CD4-positive, CD25-positive, alpha-beta regulatory T cell (primary cell): Measurements from ENCODE around the gene CLCA2. TPM values are rescaled to one million over a fixed set of nuclear protein-coding genes. Genes with fewer than 3 reads are reported as not detected.

Experiments
- ATAC-seq, 2 donors: fragments of 150-1000 bp; cut with Tn5 transposase; one replicate each; pipeline ENCODE4 v1.10.0; 2021; ENCODE audit warnings: low read depth in 2 of 2, moderate number of reproducible peaks in 2 of 2, moderate library complexity in 1 of 2
- DNase-seq, 3 donors: peaks; one replicate each; pipeline versions ENCODE4 v3.0.0 to v3.0.0-alpha.2; 2012 to 2022; ENCODE audit warnings: mixed read lengths in 1 of 3
- H3K27ac ChIP-seq: one replicate; pipeline ENCODE4 v1.7.0; 2013; ENCODE audit warnings: mild to moderate bottlenecking, low read length; ENCODE audit not compliant: insufficient read depth, poor library complexity, severe bottlenecking
- H3K27me3 ChIP-seq: one replicate; pipeline ENCODE4 v1.7.0; 2013; ENCODE audit warnings: low read length; ENCODE audit not compliant: control insufficient read depth, insufficient read depth
- H3K36me3 ChIP-seq: one replicate; pipeline ENCODE4 v1.7.0; 2013; ENCODE audit warnings: mild to moderate bottlenecking, low read length, moderate library complexity; ENCODE audit not compliant: control insufficient read depth, insufficient read depth
- H3K4me1 ChIP-seq: 2 replicates; pipeline ENCODE4 v1.7.0; 2013; ENCODE audit warnings: mild to moderate bottlenecking, low read length; ENCODE audit not compliant: insufficient read depth, control insufficient read depth, poor library complexity, severe bottlenecking
- H3K4me3 ChIP-seq: one replicate; pipeline ENCODE4 v1.7.0; 2013; ENCODE audit warnings: low read depth, mild to moderate bottlenecking, low read length, moderate library complexity
- H3K9me3 ChIP-seq, 2 experiments: 1 replicate in 1 of 2; 2 replicates in 1 of 2; pipeline ENCODE4 v1.7.0; 2013; ENCODE audit warnings: low read length in 2 of 2, mild to moderate bottlenecking in 1 of 2, moderate library complexity in 1 of 2; ENCODE audit not compliant: control insufficient read depth in 2 of 2
- H3K27ac Mint-ChIP-seq, 3 donors: one replicate each; pipeline ENCODE4 v1.8.0; 2020 to 2022; ENCODE audit warnings: mild to moderate bottlenecking in 3 of 3, mixed read lengths in 3 of 3, moderate library complexity in 2 of 3
- H3K27me3 Mint-ChIP-seq: one replicate; pipeline ENCODE4 v1.8.0; 2022; ENCODE audit warnings: mild to moderate bottlenecking, mixed read lengths
- H3K36me3 Mint-ChIP-seq: one replicate; pipeline ENCODE4 v1.8.0; 2020; ENCODE audit warnings: mixed read lengths
- H3K4me1 Mint-ChIP-seq, 4 donors: one replicate each; pipeline ENCODE4 v1.8.0; 2020 to 2022; ENCODE audit warnings: mixed read lengths in 4 of 4, mild to moderate bottlenecking in 1 of 4
- H3K4me3 Mint-ChIP-seq, 4 donors: one replicate each; pipeline ENCODE4 v1.8.0; 2020 to 2022; ENCODE audit warnings: mild to moderate bottlenecking in 4 of 4, mixed read lengths in 4 of 4, moderate library complexity in 3 of 4
- H3K9me3 Mint-ChIP-seq, 7 donors: one replicate each; pipeline ENCODE4 v1.8.0; 2020 to 2022; ENCODE audit warnings: mixed read lengths in 7 of 7, mild to moderate bottlenecking in 3 of 7, moderate library complexity in 2 of 7
- polyA plus RNA-seq, 4 donors: library from polyadenylated mRNA; unstranded; fragments of 300-500 nt; fragmentation: Illumina TruSeq; gene quantifications; one replicate each; pipeline ENCODE4 v1.2.3, GENCODE V29; 2021
- total RNA-seq: library from RNA; stranded (reverse); gene quantifications from one replicate; pipeline ENCODE4 v1.2.3, GENCODE V29; 2022

Gene CLCA2
- total and polyA plus RNA-seq, 5 donors from 2014 or later: not detected

- no peaks in the 10 kb centered on the region for H3K9me3 ChIP-seq
- no peaks in the 10 kb centered on the region for H3K36me3 Mint-ChIP-seq
- no peaks in the 10 kb centered on the region for H3K9me3 Mint-ChIP-seq
- H3K27me3 Mint-ChIP-seq: peaks cover 15% of the 10 kb centered on the region
- ATAC-seq: no peak
- peaks cover 14% of the 10 kb centered on the region for H3K27me3 ChIP-seq
- no peaks in the 10 kb centered on the region for H3K4me1 ChIP-seq
- no peak overlapping the region for H3K27ac ChIP-seq
- H3K4me3 ChIP-seq: no peak overlapping the region
- H3K4me3 Mint-ChIP-seq: no peak overlapping the region
- no peaks in the 10 kb centered on the region for H3K4me1 Mint-ChIP-seq
- H3K27ac Mint-ChIP-seq: no peak overlapping the region
- peak in 1 of 3 donors; percentile 12 for DNase-seq
- no peaks in the 10 kb centered on the region for H3K36me3 ChIP-seq
Observed at GRCh38 chr1:86430376-86430775, 6.4 kb downstream of the CLCA2 start.

- Histone ChIP-seq H3K9me3 (no peaks in the 10 kb centered on the region), H3K36me3 (no peaks in the 10 kb centered on the region), H3K4me1 (no peaks in the 10 kb centered on the region), H3K27me3 (peaks cover 23% of the 10 kb centered on the region), H3K4me3 (no peak overlapping the region), H3K27ac (no peak overlapping the region)
- DNase-seq: no peak
- Mint-ChIP-seq H3K27me3 (peaks cover 27% of the 10 kb centered on the region), H3K4me3 (no peak overlapping the region), H3K4me1 (no peaks in the 10 kb centered on the region), H3K36me3 (no peaks in the 10 kb centered on the region), H3K27ac (no peak overlapping the region), H3K9me3 (no peaks in the 10 kb centered on the region)
- no peak for ATAC-seq
Observed at GRCh38 chr1:86434059-86434458, 10.1 kb downstream of the CLCA2 start.

GRCh38 chr1:86435327-86435726, 11.4 kb downstream of the CLCA2 start:
- H3K4me3 ChIP-seq: no peak overlapping the region
- H3K27ac ChIP-seq: no peak overlapping the region
- ATAC-seq (no peak), DNase-seq (no peak)
- Mint-ChIP-seq H3K4me1 (no peaks in the 10 kb centered on the region), H3K9me3 (no peaks in the 10 kb centered on the region), H3K36me3 (no peaks in the 10 kb centered on the region), H3K27ac (no peak overlapping the region), H3K27me3 (peaks cover 27% of the 10 kb centered on the region), H3K4me3 (no peak overlapping the region)
- no peaks in the 10 kb centered on the region for H3K36me3 ChIP-seq
- H3K27me3 ChIP-seq: peaks cover 23% of the 10 kb centered on the region
- no peaks in the 10 kb centered on the region for H3K4me1 ChIP-seq
- no peaks in the 10 kb centered on the region for H3K9me3 ChIP-seq

- Histone ChIP-seq H3K4me3 (no peak overlapping the region), H3K4me1 (no peaks in the 10 kb centered on the region), H3K27ac (no peak overlapping the region), H3K36me3 (no peaks in the 10 kb centered on the region), H3K27me3 (peaks cover 23% of the 10 kb centered on the region), H3K9me3 (no peaks in the 10 kb centered on the region)
- ATAC-seq (no peak), DNase-seq (no peak)
- Mint-ChIP-seq H3K4me3 (no peak overlapping the region), H3K27ac (no peak overlapping the region), H3K36me3 (no peaks in the 10 kb centered on the region), H3K27me3 (peaks cover 27% of the 10 kb centered on the region), H3K9me3 (no peaks in the 10 kb centered on the region), H3K4me1 (no peaks in the 10 kb centered on the region)
Observed at GRCh38 chr1:86436041-86436440, 12.1 kb downstream of the CLCA2 start.

GRCh38 chr1:86441581-86441980, 17.6 kb downstream of the CLCA2 start:
- Histone ChIP-seq H3K27ac (no peak overlapping the region), H3K27me3 (peaks cover 13% of the 10 kb centered on the region), H3K9me3 (no peaks in the 10 kb centered on the region), H3K36me3 (no peaks in the 10 kb centered on the region), H3K4me1 (no peaks in the 10 kb centered on the region), H3K4me3 (no peak overlapping the region)
- H3K36me3 Mint-ChIP-seq: no peaks in the 10 kb centered on the region
- no peak overlapping the region for H3K27ac Mint-ChIP-seq
- ATAC-seq (no peak), DNase-seq (peak in 2 of 3 donors; percentile 4 to 11)
- no peaks in the 10 kb centered on the region for H3K9me3 Mint-ChIP-seq
- H3K27me3 Mint-ChIP-seq: peaks cover 14% of the 10 kb centered on the region
- no peak overlapping the region for H3K4me3 Mint-ChIP-seq
- H3K4me1 Mint-ChIP-seq: peaks cover 0 to 5% (median 4%) of the 10 kb centered on the region in 4 donors

GRCh38 chr1:86441997-86442396, 18.0 kb downstream of the CLCA2 start:
- H3K27ac Mint-ChIP-seq: no peak overlapping the region
- no peaks in the 10 kb centered on the region for H3K36me3 Mint-ChIP-seq
- DNase-seq: no peak
- no peaks in the 10 kb centered on the region for H3K36me3 ChIP-seq
- no peaks in the 10 kb centered on the region for H3K9me3 ChIP-seq
- H3K4me1 Mint-ChIP-seq: peaks cover 0 to 5% (median 4%) of the 10 kb centered on the region in 4 donors
- no peak overlapping the region for H3K4me3 Mint-ChIP-seq
- peaks cover 13% of the 10 kb centered on the region for H3K27me3 Mint-ChIP-seq
- no peak for ATAC-seq
- H3K27me3 ChIP-seq: peaks cover 12% of the 10 kb centered on the region
- no peak overlapping the region for H3K27ac ChIP-seq
- no peak overlapping the region for H3K4me3 ChIP-seq
- H3K4me1 ChIP-seq: no peaks in the 10 kb centered on the region
- no peaks in the 10 kb centered on the region for H3K9me3 Mint-ChIP-seq

GRCh38 chr1:86445919-86446318, 21.9 kb downstream of the CLCA2 start:
- no peak overlapping the region for H3K4me3 Mint-ChIP-seq
- ATAC-seq (no peak), DNase-seq (no peak)
- H3K4me1 Mint-ChIP-seq: peaks cover 0 to 5% (median 4%) of the 10 kb centered on the region in 4 donors
- H3K9me3 Mint-ChIP-seq: no peaks in the 10 kb centered on the region
- Histone ChIP-seq H3K27me3 (peaks cover 3% of the 10 kb centered on the region), H3K27ac (no peak overlapping the region), H3K9me3 (no peaks in the 10 kb centered on the region), H3K4me3 (no peak overlapping the region), H3K4me1 (no peaks in the 10 kb centered on the region), H3K36me3 (no peaks in the 10 kb centered on the region)
- peaks cover 15% of the 10 kb centered on the region for H3K27me3 Mint-ChIP-seq
- H3K27ac Mint-ChIP-seq: no peak overlapping the region
- no peaks in the 10 kb centered on the region for H3K36me3 Mint-ChIP-seq

- H3K27ac Mint-ChIP-seq: no peak overlapping the region
- H3K9me3 ChIP-seq: no peaks in the 10 kb centered on the region
- peaks cover 3% of the 10 kb centered on the region for H3K27me3 ChIP-seq
- no peaks in the 10 kb centered on the region for H3K36me3 ChIP-seq
- peaks cover 0 to under 1% (median 0%) of the 10 kb centered on the region in 4 donors for H3K4me1 Mint-ChIP-seq
- H3K27ac ChIP-seq: no peak overlapping the region
- no peak for ATAC-seq
- no peak for DNase-seq
- H3K4me3 ChIP-seq: no peak overlapping the region
- no peaks in the 10 kb centered on the region for H3K9me3 Mint-ChIP-seq
- peaks cover 20% of the 10 kb centered on the region for H3K27me3 Mint-ChIP-seq
- H3K4me3 Mint-ChIP-seq: no peak overlapping the region
- no peaks in the 10 kb centered on the region for H3K36me3 Mint-ChIP-seq
- no peaks in the 10 kb centered on the region for H3K4me1 ChIP-seq
Observed at GRCh38 chr1:86447198-86447790, 23.3 kb downstream of the CLCA2 start.
